ENCODE results near the gene IQGAP1. TPM values are rescaled to one million over a fixed set of nuclear protein-coding genes. Genes with fewer than 3 reads are reported as not detected.

IQGAP1 gene
- total RNA-seq, 2 experiments from 2014 or later = 229 to 240 TPM

GRCh38 chr15:90481023-90481422 is 93.0 kb downstream of the IQGAP1 start:
- Mint-ChIP-seq H3K27me3 (no peaks in the 10 kb centered on the region), H3K4me3 (no peak overlapping the region), H3K36me3 (ENCODE audit: low read depth) (peaks cover 90% of the 10 kb centered on the region), H3K4me1 (peaks cover 58% of the 10 kb centered on the region), H3K9me3 (no peaks in the 10 kb centered on the region), H3K27ac (peak overlapping the region; percentile 34)
- peak; percentile 79 for DNase-seq
- ChIA-PET CTCF (interaction anchor here (0.6 to 6.2 kb wide), 13 partner anchors 8 to 312 kb away, joined by 3 to 107 read pairs (median 7); no protein-coding TSS in a partner anchor), POLR2A (interaction anchor here (0.7 to 2.3 kb wide), 6 partner anchors 11 to 161 kb away, joined by 3 to 9 read pairs (median 3); partner anchors contain the start of gene IQGAP1)

- no peaks in the 10 kb centered on the region for H3K27me3 Mint-ChIP-seq
- H3K4me1 Mint-ChIP-seq = peaks cover 49% of the 10 kb centered on the region
- ChIA-PET CTCF (interaction anchor here (0.6 to 6.2 kb wide), 30 partner anchors 12 to 403 kb away, joined by 3 to 107 read pairs (median 4); partner anchors contain the start of genes BLM and IQGAP1), POLR2A (interaction anchor here (0.6 to 2.3 kb wide), 9 partner anchors 12 to 576 kb away, joined by 3 to 9 read pairs (median 3); partner anchors contain the start of gene IQGAP1)
- H3K36me3 Mint-ChIP-seq (ENCODE audit: low read depth) = peaks cover 91% of the 10 kb centered on the region
- H3K27ac Mint-ChIP-seq = peak overlapping the region; percentile 23
- no peaks in the 10 kb centered on the region for H3K9me3 Mint-ChIP-seq
- peak; percentile 53 for DNase-seq
- no peak overlapping the region for H3K4me3 Mint-ChIP-seq
Observed at GRCh38 chr15:90482124-90483011, 94.3 kb downstream of the IQGAP1 start.

GRCh38 chr15:90483012-90483307 is 94.9 kb downstream of the IQGAP1 start:
- H3K27me3 Mint-ChIP-seq = no peaks in the 10 kb centered on the region
- POLR2A ChIA-PET = interaction anchor here (0.6 to 1.5 kb wide), 4 partner anchors 101 to 172 kb away, joined by 3 to 5 read pairs (median 3); no protein-coding TSS in a partner anchor

GRCh38 chr15:90483637-90484036 is 95.6 kb downstream of the IQGAP1 start:
- H3K27me3 Mint-ChIP-seq = no peaks in the 10 kb centered on the region
- peaks cover 41% of the 10 kb centered on the region for H3K4me1 Mint-ChIP-seq
- no peak for DNase-seq
- peaks cover 87% of the 10 kb centered on the region for H3K36me3 Mint-ChIP-seq (ENCODE audit: low read depth)
- H3K27ac Mint-ChIP-seq = no peak overlapping the region
- no peak overlapping the region for H3K4me3 Mint-ChIP-seq
- no peaks in the 10 kb centered on the region for H3K9me3 Mint-ChIP-seq
- POLR2A ChIA-PET = interaction anchor here (1.3 to 1.5 kb wide), 2 partner anchors 137 to 164 kb away, joined by 3 read pairs; no protein-coding TSS in a partner anchor
- CTCF ChIA-PET = interaction anchor here (1.3 to 6.2 kb wide), 4 partner anchors 84 to 163 kb away, joined by 3 to 107 read pairs (median 34); partner anchors contain the start of gene IQGAP1

More at GRCh38 chr15:90483012-90483307, 94.9 kb downstream of the IQGAP1 start:
- H3K27ac Mint-ChIP-seq = no peak overlapping the region
- peaks cover 45% of the 10 kb centered on the region for H3K4me1 Mint-ChIP-seq
- DNase-seq = no peak
- H3K4me3 Mint-ChIP-seq = no peak overlapping the region
- peaks cover 90% of the 10 kb centered on the region for H3K36me3 Mint-ChIP-seq (ENCODE audit: low read depth)
- no peaks in the 10 kb centered on the region for H3K9me3 Mint-ChIP-seq
- CTCF ChIA-PET = interaction anchor here (0.6 to 6.2 kb wide), 21 partner anchors 13 to 403 kb away, joined by 3 to 107 read pairs (median 6); partner anchors contain the start of genes BLM and IQGAP1

GRCh38 chr15:90487186-90487585 is 99.1 kb downstream of the IQGAP1 start:
- Mint-ChIP-seq H3K27me3 (no peaks in the 10 kb centered on the region), H3K9me3 (no peaks in the 10 kb centered on the region), H3K36me3 (ENCODE audit: low read depth) (peaks cover 86% of the 10 kb centered on the region), H3K4me3 (no peak overlapping the region), H3K4me1 (peaks cover 9% of the 10 kb centered on the region), H3K27ac (no peak overlapping the region)
- ChIA-PET POLR2A (no interaction called here), CTCF (no interaction called here)
- DNase-seq = no peak

- Mint-ChIP-seq H3K4me3 (no peak overlapping the region), H3K36me3 (ENCODE audit: low read depth) (peaks cover 84% of the 10 kb centered on the region), H3K4me1 (peaks cover 8% of the 10 kb centered on the region), H3K27me3 (no peaks in the 10 kb centered on the region), H3K27ac (peak overlapping the region; percentile 37), H3K9me3 (no peaks in the 10 kb centered on the region)
- no peak for DNase-seq
- ChIA-PET CTCF (interaction anchor here (0.6 to 1.5 kb wide), 5 partner anchors 11 to 446 kb away, joined by 3 to 5 read pairs (median 4); no protein-coding TSS in a partner anchor), POLR2A (interaction anchor here (1.2 to 1.4 kb wide), 2 partner anchors 14 to 50 kb away, joined by 3 read pairs; no protein-coding TSS in a partner anchor)
Observed at GRCh38 chr15:90489514-90489913, 101.5 kb downstream of the IQGAP1 start.

- no peaks in the 10 kb centered on the region for H3K27me3 Mint-ChIP-seq
- H3K36me3 Mint-ChIP-seq (ENCODE audit: low read depth) = peaks cover 82% of the 10 kb centered on the region
- H3K27ac Mint-ChIP-seq = peak overlapping the region; percentile 37
- H3K4me1 Mint-ChIP-seq = peaks cover 8% of the 10 kb centered on the region
- ChIA-PET POLR2A (interaction anchor here (1.2 to 1.4 kb wide), 2 partner anchors 14 to 50 kb away, joined by 3 read pairs; no protein-coding TSS in a partner anchor), CTCF (interaction anchor here (0.6 to 1.2 kb wide), 5 partner anchors 11 to 446 kb away, joined by 3 to 5 read pairs (median 3); no protein-coding TSS in a partner anchor)
- no peak for DNase-seq
- no peak overlapping the region for H3K4me3 Mint-ChIP-seq
- H3K9me3 Mint-ChIP-seq = no peaks in the 10 kb centered on the region
Observed at GRCh38 chr15:90489944-90490343, 101.9 kb downstream of the IQGAP1 start.

- Mint-ChIP-seq H3K4me3 (no peak overlapping the region), H3K27ac (peak overlapping the region; percentile 38), H3K4me1 (peaks cover 6% of the 10 kb centered on the region), H3K9me3 (no peaks in the 10 kb centered on the region), H3K36me3 (ENCODE audit: low read depth) (peaks cover 81% of the 10 kb centered on the region), H3K27me3 (no peaks in the 10 kb centered on the region)
- POLR2A ChIA-PET = no interaction called here
- no peak for DNase-seq
- CTCF ChIA-PET = no interaction called here
Observed at GRCh38 chr15:90493647-90494046, 105.6 kb downstream of the IQGAP1 start.

GRCh38 chr15:90495067-90495466 is 107.0 kb downstream of the IQGAP1 start:
- H3K36me3 Mint-ChIP-seq (ENCODE audit: low read depth) = peaks cover 83% of the 10 kb centered on the region
- peaks cover 3% of the 10 kb centered on the region for H3K4me1 Mint-ChIP-seq
- H3K9me3 Mint-ChIP-seq = no peaks in the 10 kb centered on the region
- ChIA-PET POLR2A (no interaction called here), CTCF (no interaction called here)
- no peak for DNase-seq
- H3K27me3 Mint-ChIP-seq = no peaks in the 10 kb centered on the region
- H3K4me3 Mint-ChIP-seq = no peak overlapping the region
- no peak overlapping the region for H3K27ac Mint-ChIP-seq

GRCh38 chr15:90496791-90497190 is 108.7 kb downstream of the IQGAP1 start:
- peaks cover 87% of the 10 kb centered on the region for H3K36me3 Mint-ChIP-seq (ENCODE audit: low read depth)
- no peak overlapping the region for H3K27ac Mint-ChIP-seq
- peaks cover 3% of the 10 kb centered on the region for H3K4me1 Mint-ChIP-seq
- H3K4me3 Mint-ChIP-seq = no peak overlapping the region
- H3K27me3 Mint-ChIP-seq = no peaks in the 10 kb centered on the region
- H3K9me3 Mint-ChIP-seq = no peaks in the 10 kb centered on the region
- ChIA-PET CTCF (interaction anchor here (1.5 kb wide), 1 partner anchor 177 kb away, joined by 7 read pairs; no protein-coding TSS in a partner anchor), POLR2A (no interaction called here)
- no peak for DNase-seq

GRCh38 chr15:90497376-90497775 is 109.3 kb downstream of the IQGAP1 start:
- POLR2A ChIA-PET = interaction anchor here (1.3 kb wide), 1 partner anchor 100 kb away, joined by 3 read pairs; no protein-coding TSS in a partner anchor

GRCh38 chr15:90497912-90498311 is 109.9 kb downstream of the IQGAP1 start:
- ChIA-PET CTCF (interaction anchor here (0.6 to 1.5 kb wide), 4 partner anchors 107 to 552 kb away, joined by 3 to 7 read pairs (median 4); no protein-coding TSS in a partner anchor), POLR2A (interaction anchor here (1.3 kb wide), 1 partner anchor 100 kb away, joined by 3 read pairs; no protein-coding TSS in a partner anchor)
- peak overlapping the region; percentile 50 for H3K27ac Mint-ChIP-seq
- no peaks in the 10 kb centered on the region for H3K27me3 Mint-ChIP-seq
- no peak overlapping the region for H3K4me3 Mint-ChIP-seq
- DNase-seq = no peak
- peaks cover 3% of the 10 kb centered on the region for H3K4me1 Mint-ChIP-seq
- peaks cover 86% of the 10 kb centered on the region for H3K36me3 Mint-ChIP-seq (ENCODE audit: low read depth)
- H3K9me3 Mint-ChIP-seq = no peaks in the 10 kb centered on the region

More at GRCh38 chr15:90497376-90497775, 109.3 kb downstream of the IQGAP1 start:
- Mint-ChIP-seq H3K36me3 (ENCODE audit: low read depth) (peaks cover 87% of the 10 kb centered on the region), H3K4me3 (no peak overlapping the region), H3K27me3 (no peaks in the 10 kb centered on the region), H3K4me1 (peaks cover 3% of the 10 kb centered on the region), H3K9me3 (no peaks in the 10 kb centered on the region), H3K27ac (no peak overlapping the region)
- CTCF ChIA-PET = interaction anchor here (1.1 to 1.5 kb wide), 3 partner anchors 107 to 204 kb away, joined by 3 to 7 read pairs (median 4); no protein-coding TSS in a partner anchor
- DNase-seq = no peak
